Panc1 (cell line): ENCODE measurements around the gene SH2D5. TPM values are rescaled to one million over a fixed set of nuclear protein-coding genes. Genes with fewer than 3 reads are reported as not detected.

Experiments
- ATAC-seq: fragments of 200-7000 bp; cut with Tn5 transposase; 2 replicates; pipeline ENCODE4 v1.9.1; 2020; ENCODE audit warnings: mild to moderate bottlenecking, moderate library complexity
- Bru-seq: library from RNA; stranded (reverse); fragments of 400-500 nt; gene quantifications from one replicate; lab custom pipeline; 2021; lab: Mats Ljungman, UMichigan
- BruChase-seq, 2 experiments: library from RNA; stranded (reverse); fragments of 400-500 nt; gene quantifications; one replicate each; lab custom pipeline; 2021; lab: Mats Ljungman, UMichigan
- BruUV-seq: library from RNA; stranded (reverse); fragments of 400-500 nt; replicated peaks from 2 replicates; lab custom pipeline; 2021; lab: Mats Ljungman, UMichigan
- CTCF ChIA-PET: fragments of 300-600 bp; sonication (Branson Sonifier 250); formaldehyde crosslinking; loops from one replicate; lab custom pipeline; 2022; ENCODE audit warnings: antibody characterized with exemption; lab: Charles Lee
- POLR2A ChIA-PET: fragments of 300-600 bp; sonication (Branson Sonifier 250); formaldehyde crosslinking; loops from one replicate; lab custom pipeline; 2022; ENCODE audit warnings: antibody characterized with exemption; lab: Charles Lee
- DNase-seq: peaks from one replicate; pipeline ENCODE4 v3.0.0-alpha.2; 2010; ENCODE audit warnings: low read depth, low spot score
- H3K27ac ChIP-seq: 2 replicates; pipeline ENCODE4 v1.5.1; 2011; ENCODE audit warnings: mild to moderate bottlenecking, low read length, inconsistent platforms
- H3K27me3 ChIP-seq: fragments of 200-500 bp; sonication (Bioruptor generic); 2 replicates; pipeline ENCODE4 v1.6.0; 2014; ENCODE audit warnings: low read length, inconsistent platforms; ENCODE audit not compliant: control insufficient read depth, insufficient read depth
- H3K36me3 ChIP-seq: fragments of 200-500 bp; sonication (Bioruptor generic); 2 replicates; pipeline ENCODE4 v1.5.1; 2014; ENCODE audit warnings: inconsistent platforms, mild to moderate bottlenecking, low read length, moderate library complexity; ENCODE audit not compliant: control insufficient read depth, insufficient read depth
- H3K4me1 ChIP-seq: 2 replicates; pipeline ENCODE4 v1.5.1; 2011; ENCODE audit warnings: inconsistent platforms, mild to moderate bottlenecking, low read length, moderate library complexity; ENCODE audit not compliant: control insufficient read depth, insufficient read depth
- H3K4me3 ChIP-seq, 2 experiments: 2 replicates each; pipeline ENCODE4 v1.5.1; 2011 to 2012; ENCODE audit warnings: low read depth in 2 of 2, low read length in 2 of 2, mild to moderate bottlenecking in 2 of 2, inconsistent platforms in 1 of 2, moderate library complexity in 1 of 2
- H3K9me3 ChIP-seq: fragments of 200-500 bp; sonication (Bioruptor generic); 2 replicates; pipeline ENCODE4 v1.5.1; 2014; ENCODE audit warnings: low read depth, mild to moderate bottlenecking, inconsistent platforms, low read length, moderate library complexity; ENCODE audit not compliant: control insufficient read depth, insufficient read depth
- CTCF ChIP-seq: fragments of 450-650 bp; IDR thresholded peaks from 2 replicates; pipeline ENCODE4 v1.5.1; 2017; ENCODE audit warnings: mild to moderate bottlenecking
- POLR2AphosphoS5 ChIP-seq: IDR thresholded peaks from 2 replicates; pipeline ENCODE4 v1.6.1; 2012; ENCODE audit warnings: mild to moderate bottlenecking, low read depth, low read length, moderate library complexity
- SIN3A ChIP-seq: IDR thresholded peaks from 2 replicates; pipeline ENCODE4 v1.6.1; 2012; ENCODE audit warnings: low read depth, mild to moderate bottlenecking, low read length, moderate library complexity, borderline replicate concordance; ENCODE audit not compliant: insufficient read depth
- TCF7L2 ChIP-seq: IDR thresholded peaks from 2 replicates; pipeline ENCODE4 v1.6.1; 2011; ENCODE audit warnings: mild to moderate bottlenecking, low read depth, low read length, inconsistent platforms
- in situ Hi-C: cut with HindIII; loops from 2 replicates; pipeline ENCODE4 v1.10.0; 2016; ENCODE audit warnings: low sequenced_read_pairs, low pct_unique_long_range_greater_than_20kb
- intact Hi-C: fragments of 100-400 bp; cut with micrococcal nuclease; formaldehyde crosslinking; loops from one replicate; pipeline ENCODE4 v1.10.0; 2022; ENCODE audit not compliant: unreplicated experiment
- long read RNA-seq: library from polyadenylated mRNA; unstranded; transcript quantifications from one replicate; pipeline ENCODE4 v2.0.0, GENCODE V29; 2021; ENCODE audit not compliant: unreplicated experiment
- polyA plus RNA-seq: library from polyadenylated mRNA; unstranded; fragments of >200 nt; gene quantifications from one replicate; pipeline ENCODE4 v1.2.1, GENCODE V29; 2012; ENCODE audit warnings: missing spikeins; ENCODE audit not compliant: insufficient read length
- total RNA-seq: library from RNA; stranded (reverse); gene quantifications from one replicate; pipeline ENCODE4 v1.2.1, GENCODE V29; 2021; ENCODE audit not compliant: unreplicated experiment
- TF ChIP-seq, protein P1 (sequence below), 2 experiments: IDR thresholded peaks; 2 replicates each; pipeline ENCODE4 v1.6.1; 2011 to 2012; ENCODE audit warnings: low read depth in 2 of 2, control low read depth in 1 of 2, low read length in 1 of 2, mild to moderate bottlenecking in 1 of 2, moderate library complexity in 1 of 2; ENCODE audit not compliant: insufficient read depth in 1 of 2

SH2D5 gene
- total RNA-seq (23.3 TPM), Bru-seq, nascent RNA (percentile 56 among the genes with signal in this experiment), BruChase-seq, experiment 1, labeled RNA remaining after a 2-hour chase (percentile 70 among the genes with signal in this experiment), BruChase-seq, experiment 2, labeled RNA remaining after a 6-hour chase (percentile 72 among the genes with signal in this experiment)
- polyA plus RNA-seq, result 12.9 TPM
- long read RNA-seq, partial matches to known transcripts, result 11 of 68 reads
- long read RNA-seq, other reads (novel, unspliced or antisense), result 54 of 68 reads

DNA sequence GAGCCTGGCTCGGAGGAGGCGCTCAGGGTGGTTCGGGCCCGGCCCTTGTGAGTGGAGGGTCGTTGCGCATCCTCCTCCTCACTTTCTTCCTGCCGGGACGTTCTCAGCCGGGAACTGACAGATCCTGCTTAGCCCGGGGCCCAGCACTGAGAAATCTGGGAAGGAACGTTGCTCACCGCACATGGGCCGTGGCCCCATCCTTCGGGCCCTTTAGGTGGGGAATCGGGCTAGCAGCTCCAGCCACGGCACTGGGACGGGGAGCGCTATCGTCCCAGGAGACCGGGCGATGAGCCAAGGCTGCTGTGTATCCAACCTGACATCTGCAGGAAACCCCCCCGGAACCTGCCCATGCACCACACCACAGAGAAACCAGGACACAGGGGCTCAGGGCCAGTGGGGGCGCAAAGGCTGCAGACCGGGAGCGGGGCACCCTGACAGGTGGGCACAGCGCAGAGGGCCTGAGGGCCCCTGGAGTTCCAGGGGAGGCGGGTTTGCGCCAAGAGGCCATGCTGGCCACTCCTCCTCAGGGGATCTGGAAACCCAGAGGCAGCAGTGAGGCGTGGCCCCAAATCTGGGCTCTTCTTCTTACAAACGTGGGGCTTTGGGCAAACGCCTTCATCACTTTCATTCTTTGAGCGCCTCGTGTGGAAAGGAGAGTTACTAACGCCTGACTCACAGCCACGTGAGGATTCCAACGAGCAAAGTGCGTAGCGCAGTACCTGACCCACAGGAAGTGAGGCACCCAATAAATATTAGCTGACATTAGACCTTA is at the start of gene SH2D5:
Gene SH2D5 (minus strand): TSS at position 116 of the 772 bp plus-strand sequence. CDS start 4,659 bp downstream, outside the sequence.
- intact Hi-C loops, result no loop called here
- peak within 1 kb of the TSS; percentile 85 for H3K27ac ChIP-seq
- no TSS peak for BruUV-seq
- TF ChIP-seq CTCF (peak; percentile 61), TCF7L2 (no peak), POLR2AphosphoS5 (peak; percentile 66)
- H3K4me3 ChIP-seq, result peak within 1 kb of the TSS; percentile 59 to 82
- in situ Hi-C loops, result no loop called here
- H3K27me3 ChIP-seq, result no peaks in the 10 kb centered on the region
- 0 out of 2 replicates have a peak, but pooled peaks cover 3% of the 10 kb centered on the region for H3K36me3 ChIP-seq
- H3K9me3 ChIP-seq, result no peaks in the 10 kb centered on the region
- peak; percentile 77 for ATAC-seq
- CTCF ChIA-PET, result interaction anchor here (0.7 to 1.0 kb wide), 3 partner anchors 36 to 758 kb away, joined by 3 to 5 read pairs (median 3); no protein-coding TSS in a partner anchor
- peaks cover 28% of the 10 kb centered on the region for H3K4me1 ChIP-seq
- POLR2A ChIA-PET, result interaction anchor here (0.7 kb wide), 1 partner anchor 51 kb away, joined by 3 read pairs; no protein-coding TSS in a partner anchor
- DNase-seq, result peak; percentile 98

- no TSS peak for BruUV-seq
These were observed 43.2 kb upstream of the SH2D5 start for GRCh38 chr1:20775700-20776099.

More at GRCh38 chr1:20775700-20776099, 43.2 kb upstream of the SH2D5 start:
- CTCF ChIA-PET, result no interaction called here
- in situ Hi-C loops, result no loop called here
- peaks cover 59% of the 10 kb centered on the region for H3K36me3 ChIP-seq
- peaks cover 3% of the 10 kb centered on the region; the same call in 1 of the 2 replicates for H3K4me1 ChIP-seq
- no peak overlapping the region for H3K4me3 ChIP-seq
- no peaks in the 10 kb centered on the region for H3K27me3 ChIP-seq
- no peaks in the 10 kb centered on the region for H3K9me3 ChIP-seq
- no peak overlapping the region for H3K27ac ChIP-seq
- intact Hi-C loops, result no loop called here
- ATAC-seq (no peak), DNase-seq (no peak)
- TF ChIP-seq, protein P1, sequence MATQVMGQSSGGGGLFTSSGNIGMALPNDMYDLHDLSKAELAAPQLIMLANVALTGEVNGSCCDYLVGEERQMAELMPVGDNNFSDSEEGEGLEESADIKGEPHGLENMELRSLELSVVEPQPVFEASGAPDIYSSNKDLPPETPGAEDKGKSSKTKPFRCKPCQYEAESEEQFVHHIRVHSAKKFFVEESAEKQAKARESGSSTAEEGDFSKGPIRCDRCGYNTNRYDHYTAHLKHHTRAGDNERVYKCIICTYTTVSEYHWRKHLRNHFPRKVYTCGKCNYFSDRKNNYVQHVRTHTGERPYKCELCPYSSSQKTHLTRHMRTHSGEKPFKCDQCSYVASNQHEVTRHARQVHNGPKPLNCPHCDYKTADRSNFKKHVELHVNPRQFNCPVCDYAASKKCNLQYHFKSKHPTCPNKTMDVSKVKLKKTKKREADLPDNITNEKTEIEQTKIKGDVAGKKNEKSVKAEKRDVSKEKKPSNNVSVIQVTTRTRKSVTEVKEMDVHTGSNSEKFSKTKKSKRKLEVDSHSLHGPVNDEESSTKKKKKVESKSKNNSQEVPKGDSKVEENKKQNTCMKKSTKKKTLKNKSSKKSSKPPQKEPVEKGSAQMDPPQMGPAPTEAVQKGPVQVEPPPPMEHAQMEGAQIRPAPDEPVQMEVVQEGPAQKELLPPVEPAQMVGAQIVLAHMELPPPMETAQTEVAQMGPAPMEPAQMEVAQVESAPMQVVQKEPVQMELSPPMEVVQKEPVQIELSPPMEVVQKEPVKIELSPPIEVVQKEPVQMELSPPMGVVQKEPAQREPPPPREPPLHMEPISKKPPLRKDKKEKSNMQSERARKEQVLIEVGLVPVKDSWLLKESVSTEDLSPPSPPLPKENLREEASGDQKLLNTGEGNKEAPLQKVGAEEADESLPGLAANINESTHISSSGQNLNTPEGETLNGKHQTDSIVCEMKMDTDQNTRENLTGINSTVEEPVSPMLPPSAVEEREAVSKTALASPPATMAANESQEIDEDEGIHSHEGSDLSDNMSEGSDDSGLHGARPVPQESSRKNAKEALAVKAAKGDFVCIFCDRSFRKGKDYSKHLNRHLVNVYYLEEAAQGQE (IDR thresholded peaks at IDR 0.05; ENCODE audit: insufficient read depth in 1 of 2, low read depth in 2 of 2, low read length in 1 of 2), result no peak
- TF ChIP-seq TCF7L2, result no peak
- no peak for TF ChIP-seq POLR2AphosphoS5
- TF ChIP-seq SIN3A, result no peak
- no peak for TF ChIP-seq CTCF
- POLR2A ChIA-PET, result no interaction called here
